ENCODE data around the gene ATP10B. TPM values are rescaled to one million over a fixed set of nuclear protein-coding genes. Genes with fewer than 3 reads are reported as not detected.

ATP10B gene
- total and polyA plus RNA-seq, 10 of the 15 experiments (the other 5 are each of a cell fraction or from before 2014, with no cell fraction given): not detected

- no peaks in the 10 kb centered on the region for H3K36me3 ChIP-seq (ENCODE audit: control insufficient read depth in 2 of 2, insufficient read depth in 2 of 2, low read length in 1 of 2)
- intact Hi-C loops (cut with micrococcal nuclease; ENCODE audit: unreplicated experiment): loop anchor here (5.0 to 10.0 kb wide), 2 partner anchors 171 to 239 kb away; no protein-coding TSS in a partner anchor
- no peak overlapping the region for H3K4me2 ChIP-seq (ENCODE audit: control insufficient read depth, insufficient read depth)
- H2AFZ ChIP-seq (ENCODE audit: control insufficient read depth, low read depth, low read length): no peak overlapping the region
- ChIA-PET SMC1A (ENCODE audit: uncharacterized antibody, unreplicated experiment) (interaction anchor here (1.1 to 1.7 kb wide), 3 partner anchors 11 to 701 kb away, joined by 3 to 8 read pairs (median 5); no protein-coding TSS in a partner anchor), POLR2A (no interaction called here), CTCF (interaction anchor here (0.7 to 2.5 kb wide), 3 partner anchors 112 to 237 kb away, joined by 3 to 14 read pairs (median 3); no protein-coding TSS in a partner anchor), RAD21 (ENCODE audit: unreplicated experiment) (no interaction called here)
- 4% methylated on average over 2 of the region's 2 CpGs for WGBS (ENCODE audit: insufficient coverage, insufficient replicate concordance, low lambda C conversion rate, missing lambda C conversion rate)
- ATAC-seq (peak; percentile 76), FAIRE-seq (no peak), DNase-seq (ENCODE audit: low read depth, low spot score) (no peak)
- H3K4me1 ChIP-seq (ENCODE audit: control insufficient read depth, insufficient read depth, low read length): no peaks in the 10 kb centered on the region
- H3K9ac ChIP-seq (ENCODE audit: control insufficient read depth, insufficient read depth, low read length): no peak overlapping the region
- BruUV-seq (replicated peaks): no TSS peak
- H3K79me2 ChIP-seq (ENCODE audit: control insufficient read depth, insufficient read depth, low read length): no peaks in the 10 kb centered on the region
- no peak overlapping the region for H3K4me3 ChIP-seq
- H4K20me1 ChIP-seq (ENCODE audit: control insufficient read depth, insufficient read depth): no peaks in the 10 kb centered on the region
- no peaks in the 10 kb centered on the region for H3K9me3 ChIP-seq (replicated peaks; ENCODE audit: control insufficient read depth, insufficient read depth, low read length)
- no peaks in the 10 kb centered on the region; a peak in 1 of 4 replicates for H3K27me3 ChIP-seq (replicated peaks in 1 of 2; ENCODE audit: control insufficient read depth in 2 of 2, insufficient read depth in 2 of 2, low read length in 1 of 2)
- in situ Hi-C loops (cut with MboI): no loop called here
- H3K27ac ChIP-seq (ENCODE audit: control insufficient read depth, insufficient read depth): no peak overlapping the region
- no peak for TF ChIP-seq GABPA (IDR thresholded peaks at IDR 0.05; ENCODE audit: low read depth)
- no peak for TF ChIP-seq IRF5 (IDR thresholded peaks at IDR 0.05; ENCODE audit: borderline replicate concordance)
- no peak for TF ChIP-seq ZBED1 (IDR thresholded peaks at IDR 0.05; ENCODE audit: borderline replicate concordance)
- TF ChIP-seq SMC3 (IDR thresholded peaks at IDR 0.05; ENCODE audit: borderline replicate concordance, low read length): peak; percentile 16; the same call in 1 of the 2 replicates
- TF ChIP-seq POLR2AphosphoS5 (IDR thresholded peaks at IDR 0.05; ENCODE audit: low read length): no peak
- no peak for TF ChIP-seq FOXM1 (IDR thresholded peaks at IDR 0.05; ENCODE audit: low read depth, low read length)
- TF ChIP-seq HDGF (IDR thresholded peaks at IDR 0.05): no peak
- no peak for TF ChIP-seq PBX3 (IDR thresholded peaks at IDR 0.05; ENCODE audit: insufficient replicate concordance, low read depth, low read length)
- no peak for TF ChIP-seq CEBPZ (IDR thresholded peaks at IDR 0.05; ENCODE audit: low read depth, low read length)
- TF ChIP-seq HDAC6 (IDR thresholded peaks at IDR 0.05; ENCODE audit: unreplicated experiment): no peak
- TF ChIP-seq IRF4 (IDR thresholded peaks at IDR 0.05; ENCODE audit: low read depth, low read length): no peak
- no peak for TF ChIP-seq PAX8 (IDR thresholded peaks at IDR 0.05)
- TF ChIP-seq MXI1 (IDR thresholded peaks at IDR 0.05; ENCODE audit: low read depth, low read length): no peak
- no peak for TF ChIP-seq YBX1 (IDR thresholded peaks at IDR 0.05)
- TF ChIP-seq DPF2 (IDR thresholded peaks at IDR 0.05): no peak
- TF ChIP-seq, protein P1, sequence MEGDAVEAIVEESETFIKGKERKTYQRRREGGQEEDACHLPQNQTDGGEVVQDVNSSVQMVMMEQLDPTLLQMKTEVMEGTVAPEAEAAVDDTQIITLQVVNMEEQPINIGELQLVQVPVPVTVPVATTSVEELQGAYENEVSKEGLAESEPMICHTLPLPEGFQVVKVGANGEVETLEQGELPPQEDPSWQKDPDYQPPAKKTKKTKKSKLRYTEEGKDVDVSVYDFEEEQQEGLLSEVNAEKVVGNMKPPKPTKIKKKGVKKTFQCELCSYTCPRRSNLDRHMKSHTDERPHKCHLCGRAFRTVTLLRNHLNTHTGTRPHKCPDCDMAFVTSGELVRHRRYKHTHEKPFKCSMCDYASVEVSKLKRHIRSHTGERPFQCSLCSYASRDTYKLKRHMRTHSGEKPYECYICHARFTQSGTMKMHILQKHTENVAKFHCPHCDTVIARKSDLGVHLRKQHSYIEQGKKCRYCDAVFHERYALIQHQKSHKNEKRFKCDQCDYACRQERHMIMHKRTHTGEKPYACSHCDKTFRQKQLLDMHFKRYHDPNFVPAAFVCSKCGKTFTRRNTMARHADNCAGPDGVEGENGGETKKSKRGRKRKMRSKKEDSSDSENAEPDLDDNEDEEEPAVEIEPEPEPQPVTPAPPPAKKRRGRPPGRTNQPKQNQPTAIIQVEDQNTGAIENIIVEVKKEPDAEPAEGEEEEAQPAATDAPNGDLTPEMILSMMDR (IDR thresholded peaks at IDR 0.05 in 2 of 3, conservative IDR thresholded peaks at IDR 0.05 in 1 of 3; ENCODE audit: control insufficient read depth in 2 of 3, extremely low read depth in 1 of 3, insufficient read depth in 1 of 3, low read depth in 3 of 3, low read length in 3 of 3): peak in 1 of 3 experiments; percentile 42; a peak in 3 of 6 replicates
- TF ChIP-seq RAD21 (IDR thresholded peaks at IDR 0.05; ENCODE audit: insufficient read depth, low read depth, low read length): peak; percentile 44
- TF ChIP-seq SIN3A (IDR thresholded peaks at IDR 0.05; ENCODE audit: low read depth, low read length): no peak
- no peak for TF ChIP-seq ESRRA (IDR thresholded peaks at IDR 0.05; ENCODE audit: low read length)
These were observed 176.0 kb downstream of the ATP10B start for GRCh38 chr5:160675988-160676387.

Measured in GM12878 (cell line).